ENCODE data around the gene MS4A1. TPM values are rescaled to one million over a fixed set of nuclear protein-coding genes. Genes with fewer than 3 reads are reported as not detected.
"Not testable (repeated sequence)": the region's sequence is repeated elsewhere in the genome, so short reads cannot be mapped to it uniquely, and the experiment has no call there.

Gene MS4A1
- total RNA-seq, 1 donor from 2014 or later = not detected

- no peak for DNase-seq (ENCODE audit: low read depth)
- H3K4me3 ChIP-seq (ENCODE audit: low read depth, low read length) = no peak overlapping the region
- TF ChIP-seq CTCF (conservative IDR thresholded peaks at IDR 0.05; ENCODE audit: low read depth, low read length) = no peak
Observed at GRCh38 chr11:60498853-60499252, 43.2 kb downstream of the MS4A1 start.

DNA sequence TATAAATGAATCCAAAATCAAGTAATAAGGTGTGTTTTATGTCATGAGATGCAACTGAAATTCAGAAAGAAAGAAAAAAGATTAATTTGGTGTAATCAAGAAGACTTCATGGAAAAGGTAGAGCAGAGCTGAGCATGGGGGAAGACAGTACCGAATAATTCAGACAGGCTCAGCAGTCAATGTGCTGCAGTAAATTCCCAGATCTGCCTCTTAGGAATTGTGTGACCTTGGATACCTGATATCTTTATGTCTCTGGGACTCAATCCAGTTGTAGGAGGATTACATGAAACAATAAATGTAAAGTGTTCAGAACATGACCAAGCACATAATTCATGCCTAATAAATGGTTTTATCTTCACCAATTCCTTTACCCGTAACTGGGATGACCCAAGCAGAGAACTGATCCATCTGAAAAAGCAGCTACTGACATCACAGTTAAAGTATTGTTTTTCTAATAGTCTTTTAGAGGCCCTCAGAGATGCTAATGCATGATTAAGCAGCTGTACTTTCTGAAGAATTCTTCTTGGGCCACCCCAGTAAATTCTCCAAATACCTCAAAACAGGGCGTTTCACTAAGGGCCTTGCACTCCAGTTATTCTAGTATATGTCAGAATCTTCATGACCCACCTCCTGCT is 44.7 kb downstream of the MS4A1 start:
- no peak overlapping the region for H3K4me3 ChIP-seq (ENCODE audit: low read depth, low read length)
- no peak for DNase-seq (ENCODE audit: low read depth)

GRCh38 chr11:60502221-60502775 is 46.7 kb downstream of the MS4A1 start:
- TF ChIP-seq CTCF (conservative IDR thresholded peaks at IDR 0.05; ENCODE audit: low read depth, low read length) = no peak
- DNase-seq (ENCODE audit: low read depth) = no peak
- no peak overlapping the region for H3K4me3 ChIP-seq (ENCODE audit: low read depth, low read length)

More for the DNA sequence above, 44.7 kb downstream of the MS4A1 start:
- no peak for TF ChIP-seq CTCF (conservative IDR thresholded peaks at IDR 0.05; ENCODE audit: low read depth, low read length)

DNA sequence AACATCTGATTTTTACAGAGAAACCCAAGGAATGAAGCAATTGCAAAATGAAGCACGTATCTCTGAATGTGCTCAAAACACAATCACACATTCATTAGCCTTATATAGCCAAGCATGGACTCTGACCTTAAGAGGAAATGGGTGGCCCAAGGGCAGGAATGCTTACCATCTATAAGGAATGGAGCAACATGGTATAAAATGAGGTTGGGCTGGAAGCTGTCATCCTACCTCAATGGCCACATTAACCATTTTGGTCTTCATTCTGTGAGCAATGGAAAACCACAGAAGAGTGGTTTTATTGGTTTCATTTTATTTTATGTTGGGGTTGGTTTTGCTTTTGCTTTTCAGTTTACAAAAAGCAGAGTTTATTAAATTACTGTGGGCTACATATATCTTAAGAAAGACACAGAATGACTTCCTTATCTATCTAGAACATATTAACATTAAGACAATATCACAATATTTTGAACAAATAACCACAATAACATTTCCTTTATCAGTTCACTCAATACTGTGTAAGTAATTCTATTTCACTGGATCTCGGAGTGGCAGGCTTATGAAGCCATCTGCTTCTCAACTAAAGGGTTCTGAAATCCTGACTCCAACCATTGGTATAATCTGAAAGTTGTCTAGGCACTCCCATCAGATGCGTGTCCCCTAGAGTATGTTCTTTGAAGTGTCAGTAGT is 48.7 kb downstream of the MS4A1 start:
- no peak overlapping the region for H3K4me3 ChIP-seq (ENCODE audit: low read depth, low read length)
- DNase-seq (ENCODE audit: low read depth) = no peak
- TF ChIP-seq CTCF (conservative IDR thresholded peaks at IDR 0.05; ENCODE audit: low read depth, low read length) = no peak

GRCh38 chr11:60509609-60510008 is 54.0 kb downstream of the MS4A1 start:
- DNase-seq (ENCODE audit: low read depth); H3K4me3 ChIP-seq (ENCODE audit: low read depth, low read length): not testable (repeated sequence)

DNA sequence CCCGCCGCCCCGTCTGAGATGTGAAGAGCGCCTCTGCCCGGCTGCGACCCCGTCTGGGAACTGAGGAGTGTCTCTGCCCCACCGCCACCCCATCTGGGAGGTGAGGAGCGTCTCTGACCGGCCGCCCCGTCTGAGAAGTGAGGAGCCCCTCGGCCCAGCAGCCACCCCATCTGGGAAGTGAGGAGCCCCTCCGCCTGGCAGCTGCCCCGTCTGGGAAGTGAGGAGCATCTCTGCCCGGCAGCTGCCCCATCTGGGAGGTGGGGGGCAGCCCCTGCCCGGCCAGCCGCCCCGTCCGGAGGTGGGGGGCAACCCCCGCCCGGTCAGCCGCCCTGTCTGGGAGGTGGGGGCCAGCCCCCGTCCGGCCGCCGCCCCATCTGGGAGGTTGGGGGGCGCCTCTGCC is 54.6 kb downstream of the MS4A1 start:
- DNase-seq (ENCODE audit: low read depth); H3K4me3 ChIP-seq (ENCODE audit: low read depth, low read length): not testable (repeated sequence)

- H3K4me3 ChIP-seq (ENCODE audit: low read depth, low read length) = no peak overlapping the region
- no peak for TF ChIP-seq CTCF (conservative IDR thresholded peaks at IDR 0.05; ENCODE audit: low read depth, low read length)
- DNase-seq (ENCODE audit: low read depth) = no peak
Observed at GRCh38 chr11:60511393-60511792, 55.7 kb downstream of the MS4A1 start.
